ENCODE data around the gene GRAMD2B. TPM values are rescaled to one million over a fixed set of nuclear protein-coding genes. Genes with fewer than 3 reads are reported as not detected.

The GRAMD2B gene
- total RNA-seq, 1 donor from 2014 or later = 11.0 TPM

DNA sequence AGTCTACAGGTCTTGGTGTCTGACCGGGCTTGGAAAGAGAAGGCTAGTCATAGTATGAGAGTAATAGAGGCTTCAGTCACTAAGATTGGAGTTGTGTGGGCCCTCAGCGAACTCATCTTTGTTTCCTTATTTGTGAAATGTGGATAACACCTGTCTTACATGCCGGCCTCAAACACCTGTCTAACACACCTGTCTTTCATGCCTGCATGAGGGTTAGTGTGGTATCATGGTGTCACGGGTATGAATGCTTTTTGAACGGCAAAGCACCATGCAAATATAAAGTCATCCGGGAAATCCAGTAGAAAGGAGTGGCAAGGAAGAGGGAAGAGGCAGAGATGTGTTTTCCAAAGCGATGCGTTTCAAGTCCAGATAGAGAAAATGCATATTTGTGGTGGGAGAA lies 25.5 kb downstream of the GRAMD2B start:
- no peak overlapping the region for H3K9ac ChIP-seq
- no peaks in the 10 kb centered on the region for H3K36me3 ChIP-seq
- Mint-ChIP-seq H3K9me3 (peaks cover 6% of the 10 kb centered on the region), H3K4me3 (no peak overlapping the region), H3K27me3 (ENCODE audit: insufficient read depth, low read depth) (peaks cover 6% of the 10 kb centered on the region), H3K4me1 (peaks cover 17% of the 10 kb centered on the region), H3K36me3 (no peaks in the 10 kb centered on the region), H3K27ac (no peak overlapping the region)
- DNase-seq (ENCODE audit: low spot score) = no peak
- no peak overlapping the region for H2AFZ ChIP-seq (replicated peaks)
- no peak overlapping the region for H3K27ac ChIP-seq
- no peaks in the 10 kb centered on the region for H3F3A ChIP-seq (ENCODE audit: low read depth)
- no peaks in the 10 kb centered on the region for H4K20me1 ChIP-seq (ENCODE audit: low read depth)
- no peaks in the 10 kb centered on the region for H3K4me1 ChIP-seq
- no peaks in the 10 kb centered on the region for H3K27me3 ChIP-seq
- TF ChIP-seq, protein P1, sequence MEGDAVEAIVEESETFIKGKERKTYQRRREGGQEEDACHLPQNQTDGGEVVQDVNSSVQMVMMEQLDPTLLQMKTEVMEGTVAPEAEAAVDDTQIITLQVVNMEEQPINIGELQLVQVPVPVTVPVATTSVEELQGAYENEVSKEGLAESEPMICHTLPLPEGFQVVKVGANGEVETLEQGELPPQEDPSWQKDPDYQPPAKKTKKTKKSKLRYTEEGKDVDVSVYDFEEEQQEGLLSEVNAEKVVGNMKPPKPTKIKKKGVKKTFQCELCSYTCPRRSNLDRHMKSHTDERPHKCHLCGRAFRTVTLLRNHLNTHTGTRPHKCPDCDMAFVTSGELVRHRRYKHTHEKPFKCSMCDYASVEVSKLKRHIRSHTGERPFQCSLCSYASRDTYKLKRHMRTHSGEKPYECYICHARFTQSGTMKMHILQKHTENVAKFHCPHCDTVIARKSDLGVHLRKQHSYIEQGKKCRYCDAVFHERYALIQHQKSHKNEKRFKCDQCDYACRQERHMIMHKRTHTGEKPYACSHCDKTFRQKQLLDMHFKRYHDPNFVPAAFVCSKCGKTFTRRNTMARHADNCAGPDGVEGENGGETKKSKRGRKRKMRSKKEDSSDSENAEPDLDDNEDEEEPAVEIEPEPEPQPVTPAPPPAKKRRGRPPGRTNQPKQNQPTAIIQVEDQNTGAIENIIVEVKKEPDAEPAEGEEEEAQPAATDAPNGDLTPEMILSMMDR (IDR thresholded peaks at IDR 0.05) = no peak
- no peak for TF ChIP-seq EZH2phosphoT487 (IDR thresholded peaks at IDR 0.05)
- TF ChIP-seq EZH2 (IDR thresholded peaks at IDR 0.05) = no peak
- no peaks in the 10 kb centered on the region for H3K9me3 ChIP-seq (ENCODE audit: low read depth)
- H3K4me3 ChIP-seq = no peak overlapping the region
- no peaks in the 10 kb centered on the region for H3K79me2 ChIP-seq (ENCODE audit: low read depth)
- H3K4me2 ChIP-seq = no peak overlapping the region

DNA sequence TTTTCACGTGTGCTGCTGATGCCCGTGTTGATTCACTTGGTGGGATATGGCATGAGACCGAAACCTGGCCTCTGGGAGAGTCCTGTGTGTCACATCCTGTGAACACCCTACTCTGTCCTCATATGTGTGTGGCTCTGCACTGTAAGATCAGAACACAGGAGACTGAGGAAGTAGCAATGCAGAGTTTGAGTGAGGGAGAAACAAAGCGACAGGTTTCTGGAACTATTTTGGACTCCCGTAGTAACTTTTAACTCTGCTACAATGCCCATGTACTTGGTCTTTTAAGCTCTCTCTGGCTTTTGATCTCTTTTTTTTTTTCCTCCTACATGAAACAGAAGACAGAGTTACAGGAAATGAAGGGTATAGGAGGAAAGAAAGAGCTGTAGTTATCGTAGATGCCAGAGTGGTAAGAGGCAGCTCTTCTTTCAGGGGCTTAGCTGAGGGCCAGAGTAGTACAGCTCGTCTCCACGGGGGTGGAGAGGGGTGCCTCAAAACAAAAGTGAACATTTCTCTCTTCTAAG lies 26.6 kb downstream of the GRAMD2B start:
- H3K4me1 ChIP-seq = no peaks in the 10 kb centered on the region
- no peak overlapping the region for H2AFZ ChIP-seq (replicated peaks)
- DNase-seq (ENCODE audit: low spot score) = no peak
- Mint-ChIP-seq H3K4me1 (peaks cover 12% of the 10 kb centered on the region), H3K9me3 (peaks cover 2% of the 10 kb centered on the region), H3K4me3 (no peak overlapping the region), H3K27ac (peak overlapping the region; percentile 36), H3K36me3 (no peaks in the 10 kb centered on the region), H3K27me3 (ENCODE audit: insufficient read depth, low read depth) (peaks cover under 1% of the 10 kb centered on the region)
- H3K4me3 ChIP-seq = no peak overlapping the region
- no peak for TF ChIP-seq EZH2phosphoT487 (IDR thresholded peaks at IDR 0.05)
- TF ChIP-seq, protein P1 (IDR thresholded peaks at IDR 0.05) = no peak
- TF ChIP-seq EZH2 (IDR thresholded peaks at IDR 0.05) = no peak
- H3K9me3 ChIP-seq (ENCODE audit: low read depth) = no peaks in the 10 kb centered on the region
- no peak overlapping the region for H3K9ac ChIP-seq
- H3K27me3 ChIP-seq = no peaks in the 10 kb centered on the region
- no peaks in the 10 kb centered on the region for H3F3A ChIP-seq (ENCODE audit: low read depth)
- no peaks in the 10 kb centered on the region for H4K20me1 ChIP-seq (ENCODE audit: low read depth)
- no peak overlapping the region for H3K4me2 ChIP-seq
- no peak overlapping the region for H3K27ac ChIP-seq
- H3K36me3 ChIP-seq = no peaks in the 10 kb centered on the region
- no peaks in the 10 kb centered on the region for H3K79me2 ChIP-seq (ENCODE audit: low read depth)

DNA sequence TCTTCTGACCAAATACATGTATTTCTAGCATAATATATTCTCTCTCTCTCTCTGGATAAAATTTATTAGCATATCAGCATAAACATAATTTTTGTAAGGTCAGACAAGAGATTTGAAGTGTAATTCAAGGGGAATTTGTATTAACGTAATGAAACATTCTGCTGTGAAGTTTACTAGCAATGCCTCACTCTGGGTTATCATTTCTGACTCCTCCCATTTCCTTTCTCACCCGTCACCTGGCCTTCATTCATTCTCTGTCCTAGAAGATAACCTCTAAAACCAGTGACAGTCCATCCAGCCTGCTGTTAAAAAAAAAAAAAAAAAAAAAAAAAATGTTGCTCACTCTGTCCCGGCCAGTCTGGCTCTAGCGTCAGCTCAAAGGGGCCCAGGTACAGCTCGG lies 27.1 kb downstream of the GRAMD2B start:
- H3K4me3 ChIP-seq = no peak overlapping the region
- no peaks in the 10 kb centered on the region for H3K4me1 ChIP-seq
- Mint-ChIP-seq H3K4me3 (no peak overlapping the region), H3K36me3 (no peaks in the 10 kb centered on the region), H3K4me1 (peaks cover 12% of the 10 kb centered on the region), H3K9me3 (peaks cover 2% of the 10 kb centered on the region), H3K27me3 (ENCODE audit: insufficient read depth, low read depth) (no peaks in the 10 kb centered on the region), H3K27ac (no peak overlapping the region)
- no peak overlapping the region for H3K4me2 ChIP-seq
- no peak overlapping the region for H2AFZ ChIP-seq (replicated peaks)
- no peak for DNase-seq (ENCODE audit: low spot score)
- H3F3A ChIP-seq (ENCODE audit: low read depth) = no peaks in the 10 kb centered on the region
- H3K79me2 ChIP-seq (ENCODE audit: low read depth) = no peaks in the 10 kb centered on the region
- TF ChIP-seq EZH2phosphoT487 (IDR thresholded peaks at IDR 0.05) (no peak), EZH2 (IDR thresholded peaks at IDR 0.05) (no peak)
- TF ChIP-seq, protein P1 (IDR thresholded peaks at IDR 0.05) = no peak
- no peaks in the 10 kb centered on the region for H4K20me1 ChIP-seq (ENCODE audit: low read depth)
- no peak overlapping the region for H3K9ac ChIP-seq
- H3K36me3 ChIP-seq = no peaks in the 10 kb centered on the region
- H3K27ac ChIP-seq = no peak overlapping the region
- H3K27me3 ChIP-seq = no peaks in the 10 kb centered on the region
- H3K9me3 ChIP-seq (ENCODE audit: low read depth) = no peaks in the 10 kb centered on the region
